ENCODE results near the gene MIGA2. TPM values are rescaled to one million over a fixed set of nuclear protein-coding genes. Genes with fewer than 3 reads are reported as not detected.

MIGA2 gene
- total and polyA plus RNA-seq, 9 of the 15 experiments (the other 6 are each of a cell fraction or from before 2014, with no cell fraction given): 0.15 to 54.1 (median 18.0) TPM

GRCh38 chr9:129068990-129069861 lies 32.8 kb downstream of the MIGA2 start (continued):
- no peak for TF ChIP-seq CHD7 (IDR thresholded peaks at IDR 0.05; ENCODE audit: low read depth, low read length)
- no peak for TF ChIP-seq ZNF174 (CRISPR knock-in tag; IDR thresholded peaks at IDR 0.05)
